Coronary artery (tissue), 2 donors: Measurements from ENCODE around the gene DPP3.

Experiments
- DNase-seq: peaks from one replicate; pipeline ENCODE4 v3.0.0-alpha.2; 2017; ENCODE audit warnings: low spot score
- H3K27ac ChIP-seq, 2 donors: fragments of 200-600 bp; sonication (generic); one replicate each; pipeline ENCODE4 v1.5.1; 2016 to 2019
- H3K4me3 ChIP-seq: fragments of 200-600 bp; sonication (generic); 2 replicates; pipeline ENCODE4 v1.5.1; 2016; ENCODE audit warnings: mild to moderate bottlenecking, moderate library complexity
- TF ChIP-seq, protein P1 (sequence below): fragments of 200-600 bp; sonication (generic); IDR thresholded peaks from one replicate; pipeline ENCODE4 v1.5.1; 2019; ENCODE audit warnings: antibody characterized with exemption

The DPP3 gene

DNA sequence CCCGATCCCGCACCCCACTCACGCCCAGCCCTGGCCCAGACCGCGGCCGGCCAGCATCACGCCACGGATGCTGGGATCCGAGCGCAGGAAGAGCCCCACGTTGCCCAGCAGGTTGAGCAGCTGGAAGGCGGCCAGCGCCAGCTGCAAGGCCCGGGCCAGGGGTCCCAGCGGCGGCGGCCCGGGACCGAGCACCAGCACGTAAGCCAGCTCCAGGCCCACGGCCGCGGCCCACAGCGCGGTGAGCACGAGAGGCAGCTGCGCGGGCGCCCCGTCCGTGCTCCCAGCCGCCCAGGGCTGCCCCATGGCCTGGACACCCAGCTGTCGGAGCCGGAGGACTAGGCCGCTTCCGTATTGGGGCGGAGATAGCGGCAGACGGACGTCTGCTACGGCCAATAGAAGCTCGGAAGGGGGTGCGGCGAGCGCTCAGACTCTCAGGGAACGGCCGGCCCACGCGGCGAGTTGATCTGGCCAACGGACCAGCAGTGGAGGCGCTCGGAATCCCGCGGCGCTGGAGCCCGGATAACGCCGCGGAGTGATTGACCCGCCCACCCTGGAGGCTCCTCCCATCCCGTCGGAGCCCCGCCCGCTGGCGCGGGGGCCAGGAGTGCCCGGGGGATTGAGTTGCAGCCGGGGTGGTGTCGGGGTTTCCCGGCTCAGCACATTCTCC lies 65.6 kb downstream of the DPP3 start, which contains the start of gene ZDHHC24:
Gene ZDHHC24 (minus strand): TSS at position 348 of the 667 bp plus-strand sequence. CDS start 45 bp downstream, at position 303.
- peak within 1 kb of the TSS; percentile 97 for H3K4me3 ChIP-seq
- H3K27ac ChIP-seq = peak within 1 kb of the TSS; percentile 39 to 89
- TF ChIP-seq, protein P1, sequence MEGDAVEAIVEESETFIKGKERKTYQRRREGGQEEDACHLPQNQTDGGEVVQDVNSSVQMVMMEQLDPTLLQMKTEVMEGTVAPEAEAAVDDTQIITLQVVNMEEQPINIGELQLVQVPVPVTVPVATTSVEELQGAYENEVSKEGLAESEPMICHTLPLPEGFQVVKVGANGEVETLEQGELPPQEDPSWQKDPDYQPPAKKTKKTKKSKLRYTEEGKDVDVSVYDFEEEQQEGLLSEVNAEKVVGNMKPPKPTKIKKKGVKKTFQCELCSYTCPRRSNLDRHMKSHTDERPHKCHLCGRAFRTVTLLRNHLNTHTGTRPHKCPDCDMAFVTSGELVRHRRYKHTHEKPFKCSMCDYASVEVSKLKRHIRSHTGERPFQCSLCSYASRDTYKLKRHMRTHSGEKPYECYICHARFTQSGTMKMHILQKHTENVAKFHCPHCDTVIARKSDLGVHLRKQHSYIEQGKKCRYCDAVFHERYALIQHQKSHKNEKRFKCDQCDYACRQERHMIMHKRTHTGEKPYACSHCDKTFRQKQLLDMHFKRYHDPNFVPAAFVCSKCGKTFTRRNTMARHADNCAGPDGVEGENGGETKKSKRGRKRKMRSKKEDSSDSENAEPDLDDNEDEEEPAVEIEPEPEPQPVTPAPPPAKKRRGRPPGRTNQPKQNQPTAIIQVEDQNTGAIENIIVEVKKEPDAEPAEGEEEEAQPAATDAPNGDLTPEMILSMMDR = no peak
- DNase-seq = peak; percentile 98

DNA sequence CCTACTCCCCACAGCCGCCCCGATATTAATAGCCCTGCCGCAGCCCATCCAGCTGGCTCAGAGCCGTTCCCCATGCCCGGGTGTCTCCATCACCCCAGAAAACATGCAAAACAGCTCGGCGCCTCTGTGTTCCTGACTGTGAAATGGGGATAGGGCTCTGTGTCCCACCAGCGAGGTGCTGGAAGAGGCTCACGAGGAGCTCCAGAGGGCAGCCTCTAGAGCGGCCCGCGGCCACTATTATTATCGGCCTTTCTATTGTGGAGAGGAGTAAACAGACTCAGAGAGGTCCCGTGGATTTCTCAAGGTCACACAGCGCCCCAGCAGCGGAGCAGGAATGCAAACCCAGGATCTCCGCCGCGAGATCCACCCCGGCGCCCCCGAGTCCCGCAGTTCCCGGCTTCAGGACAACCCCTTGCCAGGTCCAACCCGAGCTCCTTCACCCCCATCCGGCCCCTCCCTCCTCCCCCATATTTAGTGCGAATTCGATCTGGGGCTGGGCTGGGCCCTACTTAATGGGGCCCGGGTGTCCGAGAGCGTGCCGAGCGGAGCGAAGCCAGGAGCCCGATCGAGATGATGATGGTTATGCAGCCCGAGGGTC lies 66.2 kb downstream of the DPP3 start, which contains the start of gene ACTN3:
Gene ACTN3 (plus strand): TSS at position 536 of the 598 bp plus-strand sequence. CDS start 35 bp downstream, at position 571.
- peak; percentile 81 for DNase-seq
- peak within 1 kb of the TSS; percentile 97 for H3K4me3 ChIP-seq
- H3K27ac ChIP-seq = peak within 1 kb of the TSS; percentile 39 to 89
- TF ChIP-seq, protein P1 = no peak

DNA sequence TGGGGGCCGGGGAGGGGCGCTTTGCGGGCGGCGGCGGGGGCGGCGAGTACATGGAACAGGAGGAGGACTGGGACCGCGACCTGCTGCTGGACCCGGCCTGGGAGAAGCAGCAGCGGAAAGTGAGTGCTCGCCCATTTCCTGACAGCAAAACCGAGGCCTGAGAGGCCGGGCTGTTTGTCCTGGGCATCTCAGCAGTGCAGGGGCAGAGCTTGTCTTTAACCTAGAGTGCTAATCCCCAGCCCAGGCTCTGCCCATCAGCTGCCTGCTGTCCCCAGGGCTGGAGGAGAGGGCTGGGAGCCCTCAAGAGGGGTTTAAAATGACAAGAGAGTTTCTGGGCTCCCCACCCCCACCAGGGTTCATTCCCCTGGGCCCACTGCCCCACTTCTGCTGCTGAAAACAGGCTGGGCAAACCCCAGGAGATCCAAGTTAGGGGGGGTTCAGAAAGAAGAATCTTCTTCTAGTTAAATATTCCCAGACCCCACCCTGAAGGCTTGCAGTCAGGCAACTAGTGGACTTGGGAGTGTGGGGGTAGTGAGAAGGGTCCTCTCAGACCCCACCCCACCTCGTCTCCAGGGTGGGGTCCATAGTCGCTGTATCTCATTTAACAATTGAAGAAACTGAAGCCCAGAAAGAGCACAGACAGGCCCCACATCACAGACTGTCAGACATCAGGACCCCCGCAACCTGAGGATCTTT lies 66.9 kb downstream of the DPP3 start:
- TF ChIP-seq, protein P1 = no peak
- DNase-seq = no peak
- H3K27ac ChIP-seq = peak overlapping the region in 1 of 2 donors; percentile 89
- H3K4me3 ChIP-seq = peak overlapping the region; percentile 97

DNA sequence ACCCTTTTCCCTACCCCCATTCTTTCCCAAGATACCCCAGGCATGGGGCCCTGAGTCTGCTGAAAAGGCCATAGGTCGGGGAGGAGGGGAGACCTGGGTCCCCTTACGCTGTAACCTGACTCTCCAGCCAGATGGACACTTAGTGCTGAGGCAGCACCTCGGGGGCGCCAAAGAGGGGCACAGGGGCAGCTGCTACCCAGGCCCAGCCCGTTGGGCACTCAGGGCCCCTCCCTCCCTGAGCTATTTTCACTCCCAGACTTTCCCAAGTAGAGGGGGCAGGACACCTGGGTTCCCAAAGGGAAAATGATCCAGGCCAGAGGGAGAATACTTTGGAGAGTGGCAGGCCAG lies 67.4 kb downstream of the DPP3 start:
- TF ChIP-seq, protein P1 = no peak
- Histone ChIP-seq H3K4me3 (no peak overlapping the region), H3K27ac (peak overlapping the region in 1 of 2 donors; percentile 89)
- DNase-seq = no peak

DNA sequence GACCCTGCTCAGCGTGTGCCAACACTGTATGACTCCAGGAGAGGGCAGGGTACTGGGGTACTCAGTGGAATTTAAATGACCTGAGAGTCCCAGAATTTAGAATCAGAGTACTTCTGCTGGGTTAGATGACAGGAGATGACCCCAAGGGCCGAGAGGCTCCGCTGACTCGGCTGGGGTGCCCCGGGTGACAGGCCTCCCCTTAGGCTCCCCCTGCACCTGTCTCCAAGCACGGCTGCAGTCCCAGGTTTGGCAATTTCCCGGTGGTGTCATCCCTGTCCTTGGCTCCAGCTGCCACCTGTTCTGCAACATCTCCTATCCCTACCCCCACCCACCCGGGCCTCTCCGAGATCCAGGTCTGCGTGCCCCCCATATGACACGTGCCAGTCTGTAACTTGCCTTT lies 67.8 kb downstream of the DPP3 start:
- no peak for DNase-seq
- Histone ChIP-seq H3K4me3 (no peak overlapping the region), H3K27ac (no peak overlapping the region)
- TF ChIP-seq, protein P1 = no peak

DNA sequence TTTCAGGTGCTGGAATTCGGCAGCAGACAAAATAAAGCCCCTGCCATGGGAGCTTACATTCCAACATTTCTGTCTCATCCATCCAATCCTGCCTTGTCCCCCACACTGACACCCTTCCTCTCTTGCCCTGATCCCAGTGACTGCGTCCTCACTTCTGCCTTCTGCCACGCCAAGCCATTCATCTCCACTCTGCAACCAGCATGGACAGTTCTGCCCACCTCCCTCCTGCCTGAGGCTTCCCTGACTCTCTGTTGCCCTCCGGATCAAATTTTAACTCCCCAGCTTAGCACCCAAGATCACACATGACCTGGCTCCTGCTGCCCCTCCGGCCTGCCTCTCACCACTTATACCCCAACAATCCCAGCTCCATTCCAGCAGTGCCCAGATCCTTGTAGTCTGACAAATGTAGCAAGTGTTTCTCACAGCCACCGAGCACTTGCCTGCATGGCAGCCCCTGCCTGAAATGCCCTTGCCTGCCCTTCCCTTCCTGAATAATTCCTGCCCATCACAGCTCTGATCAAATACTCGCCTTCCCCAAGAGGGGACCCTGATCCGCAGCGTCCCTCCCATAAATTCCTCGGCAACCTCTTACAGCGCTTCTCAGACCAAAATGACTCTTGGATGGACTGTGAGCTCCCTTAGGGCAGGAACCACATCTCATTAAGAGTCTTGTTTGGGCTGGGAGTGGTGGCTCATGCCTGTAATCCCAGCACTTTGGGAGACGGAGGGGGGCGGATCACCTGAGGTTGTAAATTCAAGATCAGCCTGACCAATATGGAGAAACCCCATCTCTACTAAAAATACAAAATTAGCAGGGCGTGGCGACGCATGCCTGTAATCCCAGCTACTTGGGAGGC lies 68.8 kb downstream of the DPP3 start:
- Histone ChIP-seq H3K4me3 (no peak overlapping the region), H3K27ac (no peak overlapping the region)
- TF ChIP-seq, protein P1 = no peak
- DNase-seq = no peak
